ENCODE results near the gene PRCC. TPM values are rescaled to one million over a fixed set of nuclear protein-coding genes. Genes with fewer than 3 reads are reported as not detected.

The PRCC gene
- total and polyA plus RNA-seq, 2 of the 13 experiments (the other 11 are each of a cell fraction or from before 2014, with no cell fraction given), result 24.2 to 40.5 TPM

DNA sequence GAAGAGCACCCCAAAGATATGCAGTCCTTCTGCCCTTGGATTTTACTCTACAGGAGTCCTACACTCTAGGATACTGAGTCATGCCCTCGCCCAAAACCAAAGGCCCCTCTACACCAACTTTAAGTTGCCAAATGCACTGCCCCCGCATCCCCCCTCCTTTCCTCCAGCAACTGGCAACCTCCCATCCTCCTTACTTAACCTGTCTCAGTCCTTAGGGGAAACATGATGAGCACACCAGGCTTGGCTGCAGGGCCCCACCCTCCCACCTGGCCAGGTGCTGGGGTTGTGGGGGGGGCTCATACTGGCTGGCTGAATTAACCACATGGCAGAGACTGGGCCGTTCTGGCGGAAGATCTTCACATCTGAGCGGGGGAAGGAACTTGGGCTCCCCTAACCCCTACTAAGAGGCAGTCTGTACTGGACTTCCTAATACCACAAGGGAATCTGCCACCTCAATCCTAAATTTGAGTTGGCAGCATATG is 17.1 kb upstream of the PRCC start (continued):
- TF ChIP-seq SALL2 (CRISPR knock-in tag; IDR thresholded peaks at IDR 0.05), result no peak
- TF ChIP-seq MAFF (IDR thresholded peaks at IDR 0.05; ENCODE audit: low read depth, low read length), result no peak
- TF ChIP-seq, protein P1, sequence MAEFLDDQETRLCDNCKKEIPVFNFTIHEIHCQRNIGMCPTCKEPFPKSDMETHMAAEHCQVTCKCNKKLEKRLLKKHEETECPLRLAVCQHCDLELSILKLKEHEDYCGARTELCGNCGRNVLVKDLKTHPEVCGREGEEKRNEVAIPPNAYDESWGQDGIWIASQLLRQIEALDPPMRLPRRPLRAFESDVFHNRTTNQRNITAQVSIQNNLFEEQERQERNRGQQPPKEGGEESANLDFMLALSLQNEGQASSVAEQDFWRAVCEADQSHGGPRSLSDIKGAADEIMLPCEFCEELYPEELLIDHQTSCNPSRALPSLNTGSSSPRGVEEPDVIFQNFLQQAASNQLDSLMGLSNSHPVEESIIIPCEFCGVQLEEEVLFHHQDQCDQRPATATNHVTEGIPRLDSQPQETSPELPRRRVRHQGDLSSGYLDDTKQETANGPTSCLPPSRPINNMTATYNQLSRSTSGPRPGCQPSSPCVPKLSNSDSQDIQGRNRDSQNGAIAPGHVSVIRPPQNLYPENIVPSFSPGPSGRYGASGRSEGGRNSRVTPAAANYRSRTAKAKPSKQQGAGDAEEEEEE (CRISPR knock-in tag; IDR thresholded peaks at IDR 0.05; ENCODE audit: borderline replicate concordance), result no peak
- TF ChIP-seq ZNF441 (CRISPR knock-in tag; IDR thresholded peaks at IDR 0.05; ENCODE audit: borderline replicate concordance), result no peak
- TF ChIP-seq FIP1L1 (IDR thresholded peaks at IDR 0.05; ENCODE audit: borderline replicate concordance, insufficient read depth, low read depth, low read length), result no peak
- TF ChIP-seq ZNF24 (IDR thresholded peaks at IDR 0.05), result no peak
- TF ChIP-seq ZKSCAN1 (IDR thresholded peaks at IDR 0.05; ENCODE audit: low read length), result no peak
- no peak for TF ChIP-seq FOXJ3 (CRISPR knock-in tag; IDR thresholded peaks at IDR 0.05; ENCODE audit: borderline replicate concordance)
- TF ChIP-seq ZBTB2 (CRISPR knock-in tag; IDR thresholded peaks at IDR 0.05; ENCODE audit: low read depth), result no peak
- TF ChIP-seq SOX5 (CRISPR knock-in tag; IDR thresholded peaks at IDR 0.05; ENCODE audit: borderline replicate concordance), result no peak
- TF ChIP-seq RAD51 (IDR thresholded peaks at IDR 0.05; ENCODE audit: borderline replicate concordance), result no peak
- no peak for TF ChIP-seq ZNF333 (CRISPR knock-in tag; IDR thresholded peaks at IDR 0.05; ENCODE audit: borderline replicate concordance)
- no peak for TF ChIP-seq ZNF331 (CRISPR knock-in tag; IDR thresholded peaks at IDR 0.05)
- no peak for TF ChIP-seq ZFP36L1 (CRISPR knock-in tag; IDR thresholded peaks at IDR 0.05)
- peak; percentile 66; the same call in 1 of the 2 replicates for TF ChIP-seq ZNF740 (CRISPR knock-in tag; IDR thresholded peaks at IDR 0.05)
- no peak for TF ChIP-seq ZNF234 (CRISPR knock-in tag; conservative IDR thresholded peaks at IDR 0.05)
- TF ChIP-seq, protein P2, sequence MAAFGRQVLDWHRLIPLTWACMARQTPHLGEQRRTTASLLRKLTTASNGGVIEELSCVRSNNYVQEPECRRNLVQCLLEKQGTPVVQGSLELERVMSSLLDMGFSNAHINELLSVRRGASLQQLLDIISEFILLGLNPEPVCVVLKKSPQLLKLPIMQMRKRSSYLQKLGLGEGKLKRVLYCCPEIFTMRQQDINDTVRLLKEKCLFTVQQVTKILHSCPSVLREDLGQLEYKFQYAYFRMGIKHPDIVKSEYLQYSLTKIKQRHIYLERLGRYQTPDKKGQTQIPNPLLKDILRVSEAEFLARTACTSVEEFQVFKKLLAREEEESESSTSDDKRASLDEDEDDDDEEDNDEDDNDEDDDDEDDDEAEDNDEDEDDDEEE (CRISPR knock-in tag; IDR thresholded peaks at IDR 0.05), result no peak
- TF ChIP-seq PLRG1 (conservative IDR thresholded peaks at IDR 0.05), result no peak
- TF ChIP-seq HMG20A (CRISPR knock-in tag; IDR thresholded peaks at IDR 0.05; ENCODE audit: borderline replicate concordance), result no peak
- no peak for TF ChIP-seq ZNF264 (CRISPR knock-in tag; IDR thresholded peaks at IDR 0.05)
- no peak for TF ChIP-seq TAF15 (IDR thresholded peaks at IDR 0.05; ENCODE audit: low read depth, low read length, poor library complexity, severe bottlenecking)
- TF ChIP-seq NCOA2 (CRISPR knock-in tag; IDR thresholded peaks at IDR 0.05), result no peak
- peak; percentile 24; the same call in 1 of the 2 replicates for TF ChIP-seq PRDM10 (CRISPR knock-in tag; IDR thresholded peaks at IDR 0.05; ENCODE audit: low read depth)
- TF ChIP-seq KMT2A (CRISPR knock-in tag; IDR thresholded peaks at IDR 0.05), result no peak
